Measurements from ENCODE around the gene AKT1. TPM values are rescaled to one million over a fixed set of nuclear protein-coding genes. Genes with fewer than 3 reads are reported as not detected.
"Not testable (repeated sequence)": the region's sequence is repeated elsewhere in the genome, so short reads cannot be mapped to it uniquely, and the experiment has no call there.

AKT1 gene
- total and polyA plus RNA-seq, 2 of the 13 experiments (the other 11 are each of a cell fraction or from before 2014, with no cell fraction given) = 96.2 to 116 TPM

- not testable (repeated sequence) for H3K4me2 ChIP-seq (ENCODE audit: low read depth, low read length); DNase-seq (ENCODE audit: low spot score)
Observed at GRCh38 chr14:104729176-104729834, 66.2 kb downstream of the AKT1 start.

DNA sequence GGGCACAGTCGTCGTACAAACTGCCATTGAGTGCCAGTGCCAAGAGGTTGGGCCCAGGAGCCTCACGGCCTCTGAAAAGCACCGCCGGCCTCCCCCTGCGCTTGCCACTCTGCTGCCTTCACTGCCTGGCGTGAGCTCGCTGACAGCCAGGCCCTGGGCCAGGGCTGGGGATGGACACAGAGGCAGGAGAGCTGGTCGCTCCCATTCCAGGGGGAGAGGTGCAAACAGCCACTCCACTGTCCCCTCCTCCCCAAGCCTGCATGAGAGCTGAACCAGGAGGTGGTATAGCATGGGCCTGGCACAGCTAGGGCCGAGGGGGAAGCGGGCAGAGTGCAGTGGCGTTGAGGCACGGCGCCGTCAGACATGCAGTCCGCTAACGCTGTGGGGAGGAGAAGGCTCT lies 66.9 kb downstream of the AKT1 start:
- ATAC-seq = no peak
- in situ Hi-C loops (cut with HindIII; ENCODE audit: extremely low pct_ligation_motif_present, low pct_unique_long_range_greater_than_20kb) = no loop called here
- no peaks in the 10 kb centered on the region for H3K9me3 ChIP-seq (ENCODE audit: low read length)
- H3K4me2 ChIP-seq (ENCODE audit: low read depth, low read length) = no peak overlapping the region
- H4K20me1 ChIP-seq (ENCODE audit: insufficient read depth, low read length) = no peaks in the 10 kb centered on the region
- H3K27ac ChIP-seq (ENCODE audit: extremely low read length, insufficient read depth, low read length) = no peak overlapping the region
- peaks cover 67% of the 10 kb centered on the region for H3K4me1 ChIP-seq (ENCODE audit: insufficient read depth, low read length)
- no TSS peak for BruUV-seq (replicated peaks)
- no peak overlapping the region for H2AFZ ChIP-seq (ENCODE audit: low read length)
- TF ChIP-seq ZNF629 (CRISPR knock-in tag; conservative IDR thresholded peaks at IDR 0.05) (no peak), POLR2AphosphoS5 (IDR thresholded peaks at IDR 0.05; ENCODE audit: low read depth, low read length) (peak; percentile 21; the same call in 1 of the 2 replicates), KDM3A (CRISPR knock-in tag; IDR thresholded peaks at IDR 0.05; ENCODE audit: low read depth) (no peak), ZNF333 (CRISPR knock-in tag; IDR thresholded peaks at IDR 0.05; ENCODE audit: borderline replicate concordance) (peak; percentile 18; the same call in 1 of the 2 replicates), NR2F1 (CRISPR knock-in tag; IDR thresholded peaks at IDR 0.05) (no peak), AKAP8 (CRISPR knock-in tag; IDR thresholded peaks at IDR 0.05) (0 out of 2 replicates have a peak, but pooled peaks have one; percentile 43), TRAFD1 (CRISPR knock-in tag; IDR thresholded peaks at IDR 0.05; ENCODE audit: borderline replicate concordance) (no peak), ZSCAN9 (CRISPR knock-in tag; IDR thresholded peaks at IDR 0.05; ENCODE audit: borderline replicate concordance) (no peak), HNRNPL (IDR thresholded peaks at IDR 0.05; ENCODE audit: low read depth, low read length) (0 out of 2 replicates have a peak, but pooled peaks have one; percentile 10), MBNL3 (CRISPR knock-in tag; conservative IDR thresholded peaks at IDR 0.05) (no peak)
- intact Hi-C loops (cut with micrococcal nuclease; ENCODE audit: unreplicated experiment) = no loop called here
- POLR2A ChIA-PET = no interaction called here
- WGBS (ENCODE audit: low lambda C conversion rate) = 83% methylated on average over 10 of the region's 17 CpGs
- CTCF ChIA-PET (ENCODE audit: low intra/inter-chr PET ratio, low total read pairs) = no interaction called here
- no peaks in the 10 kb centered on the region for H3K36me3 ChIP-seq (replicated peaks in 1 of 2; ENCODE audit: control insufficient read depth in 1 of 2, insufficient read depth in 2 of 2, low read length in 2 of 2)
- no peak for DNase-seq (ENCODE audit: low spot score)
- no peak overlapping the region for H3K4me3 ChIP-seq (replicated peaks in 1 of 3; ENCODE audit: insufficient read depth in 1 of 3, low read depth in 2 of 3, low read length in 3 of 3)
- H3K79me2 ChIP-seq (ENCODE audit: insufficient read depth, low read length) = no peaks in the 10 kb centered on the region
- FAIRE-seq = no peak
- peaks cover 0 to 3% of the 10 kb centered on the region in 2 experiments; a peak in 1 of 5 replicates for H3K27me3 ChIP-seq (ENCODE audit: control insufficient read depth in 1 of 2, insufficient read depth in 2 of 2, low read length in 2 of 2)
- H3K9ac ChIP-seq (ENCODE audit: insufficient read depth, low read depth, low read length) = no peak overlapping the region

More at GRCh38 chr14:104729176-104729834, 66.2 kb downstream of the AKT1 start:
- H3K27me3 ChIP-seq (ENCODE audit: control insufficient read depth in 1 of 2, insufficient read depth in 2 of 2, low read length in 2 of 2); H3K27ac ChIP-seq (ENCODE audit: extremely low read length, insufficient read depth, low read length); BruUV-seq (replicated peaks); intact Hi-C loops (cut with micrococcal nuclease; ENCODE audit: unreplicated experiment); H2AFZ ChIP-seq (ENCODE audit: low read length); ATAC-seq; FAIRE-seq; H4K20me1 ChIP-seq (ENCODE audit: insufficient read depth, low read length); H3K79me2 ChIP-seq (ENCODE audit: insufficient read depth, low read length); H3K4me3 ChIP-seq (replicated peaks in 1 of 3; ENCODE audit: insufficient read depth in 1 of 3, low read depth in 2 of 3, low read length in 3 of 3); CTCF ChIA-PET (ENCODE audit: low intra/inter-chr PET ratio, low total read pairs); H3K9ac ChIP-seq (ENCODE audit: insufficient read depth, low read depth, low read length); in situ Hi-C loops (cut with HindIII; ENCODE audit: extremely low pct_ligation_motif_present, low pct_unique_long_range_greater_than_20kb); H3K36me3 ChIP-seq (replicated peaks in 1 of 2; ENCODE audit: control insufficient read depth in 1 of 2, insufficient read depth in 2 of 2, low read length in 2 of 2); H3K9me3 ChIP-seq (ENCODE audit: low read length): not testable (repeated sequence)
- peaks cover 72% of the 10 kb centered on the region for H3K4me1 ChIP-seq (ENCODE audit: insufficient read depth, low read length)
- WGBS (ENCODE audit: low lambda C conversion rate) = 95% methylated on average over 64 of the region's 73 CpGs
- POLR2A ChIA-PET = interaction anchor here (7.7 kb wide), 1 partner anchor 22 kb away, joined by 68 read pairs; the partner anchor contains the start of gene SIVA1
- peak; percentile 16; the same call in 1 of the 2 replicates for TF ChIP-seq AKAP8 (CRISPR knock-in tag; IDR thresholded peaks at IDR 0.05)
